Duodenal mucosa (tissue), 2 donors: ENCODE data around the gene LHX3.

Experiments
- H3K27ac ChIP-seq: one replicate; pipeline ENCODE4 v1.7.0; 2013; ENCODE audit warnings: low read depth, low read length
- H3K27me3 ChIP-seq, 2 donors: one replicate each; pipeline ENCODE4 v1.7.0; 2013; ENCODE audit warnings: low read length in 2 of 2, control low read depth in 1 of 2; ENCODE audit not compliant: insufficient read depth in 2 of 2, control insufficient read depth in 1 of 2
- H3K36me3 ChIP-seq, 2 donors: one replicate each; pipeline ENCODE4 v1.7.0; 2013; ENCODE audit warnings: low read length in 2 of 2, control low read depth in 1 of 2; ENCODE audit not compliant: insufficient read depth in 2 of 2, control insufficient read depth in 1 of 2
- H3K4me1 ChIP-seq, 2 donors: one replicate each; pipeline ENCODE4 v1.7.0; 2013; ENCODE audit warnings: low read length in 2 of 2, control low read depth in 1 of 2; ENCODE audit not compliant: insufficient read depth in 2 of 2, control insufficient read depth in 1 of 2
- H3K4me3 ChIP-seq, 2 donors: one replicate each; pipeline ENCODE4 v1.7.0; 2013; ENCODE audit warnings: low read length in 2 of 2, low read depth in 1 of 2
- H3K9ac ChIP-seq, 2 donors: one replicate each; pipeline ENCODE4 v1.7.0; 2013; ENCODE audit warnings: low read length in 2 of 2, low read depth in 1 of 2
- H3K9me3 ChIP-seq, 2 donors: one replicate each; pipeline ENCODE4 v1.7.0; 2013; ENCODE audit warnings: low read length in 2 of 2, control low read depth in 1 of 2; ENCODE audit not compliant: control insufficient read depth in 1 of 2

The LHX3 gene

GRCh38 chr9:136177224-136177623, 27.7 kb downstream of the LHX3 start:
- no peaks in the 10 kb centered on the region for H3K36me3 ChIP-seq
- no peaks in the 10 kb centered on the region for H3K9me3 ChIP-seq
- H3K4me1 ChIP-seq = no peaks in the 10 kb centered on the region
- no peaks in the 10 kb centered on the region for H3K27me3 ChIP-seq
- H3K27ac ChIP-seq = no peak overlapping the region
- H3K4me3 ChIP-seq = no peak overlapping the region
- no peak overlapping the region for H3K9ac ChIP-seq

GRCh38 chr9:136175616-136176197, 29.2 kb downstream of the LHX3 start:
- Histone ChIP-seq H3K4me1 (no peaks in the 10 kb centered on the region), H3K9me3 (no peaks in the 10 kb centered on the region), H3K9ac (no peak overlapping the region), H3K36me3 (no peaks in the 10 kb centered on the region), H3K27me3 (no peaks in the 10 kb centered on the region), H3K4me3 (no peak overlapping the region), H3K27ac (no peak overlapping the region)

- no peaks in the 10 kb centered on the region for H3K36me3 ChIP-seq
- H3K27ac ChIP-seq = no peak overlapping the region
- H3K4me1 ChIP-seq = no peaks in the 10 kb centered on the region
- no peak overlapping the region for H3K9ac ChIP-seq
- no peaks in the 10 kb centered on the region for H3K9me3 ChIP-seq
- H3K27me3 ChIP-seq = peaks cover 0 to 3% of the 10 kb centered on the region in 2 donors
- no peak overlapping the region for H3K4me3 ChIP-seq
Measured at GRCh38 chr9:136174779-136175615, 29.9 kb downstream of the LHX3 start.

- Histone ChIP-seq H3K36me3 (no peaks in the 10 kb centered on the region), H3K27me3 (peaks cover 5 to 13% of the 10 kb centered on the region in 2 donors), H3K9ac (no peak overlapping the region), H3K4me1 (no peaks in the 10 kb centered on the region), H3K4me3 (no peak overlapping the region), H3K9me3 (no peaks in the 10 kb centered on the region), H3K27ac (no peak overlapping the region)
Measured at GRCh38 chr9:136173648-136174290, 31.2 kb downstream of the LHX3 start.

GRCh38 chr9:136172412-136173079, 32.4 kb downstream of the LHX3 start:
- Histone ChIP-seq H3K9ac (no peak overlapping the region), H3K4me3 (no peak overlapping the region), H3K4me1 (no peaks in the 10 kb centered on the region), H3K27ac (no peak overlapping the region), H3K36me3 (no peaks in the 10 kb centered on the region), H3K27me3 (peaks cover 10 to 13% of the 10 kb centered on the region in 2 donors), H3K9me3 (no peaks in the 10 kb centered on the region)

- Histone ChIP-seq H3K27me3 (peaks cover 10 to 13% of the 10 kb centered on the region in 2 donors), H3K27ac (no peak overlapping the region), H3K4me1 (no peaks in the 10 kb centered on the region), H3K4me3 (no peak overlapping the region), H3K36me3 (no peaks in the 10 kb centered on the region), H3K9ac (no peak overlapping the region), H3K9me3 (no peaks in the 10 kb centered on the region)
Measured at GRCh38 chr9:136171801-136172411, 33.0 kb downstream of the LHX3 start.

- Histone ChIP-seq H3K27ac (no peak overlapping the region), H3K36me3 (no peaks in the 10 kb centered on the region), H3K9ac (no peak overlapping the region), H3K9me3 (no peaks in the 10 kb centered on the region), H3K4me3 (no peak overlapping the region), H3K27me3 (peaks cover 10 to 13% of the 10 kb centered on the region in 2 donors), H3K4me1 (no peaks in the 10 kb centered on the region)
Measured at GRCh38 chr9:136171009-136171800, 33.7 kb downstream of the LHX3 start.

- Histone ChIP-seq H3K27ac (no peak overlapping the region), H3K9ac (no peak overlapping the region), H3K4me3 (no peak overlapping the region), H3K9me3 (no peaks in the 10 kb centered on the region), H3K4me1 (no peaks in the 10 kb centered on the region), H3K27me3 (peaks cover 10 to 13% of the 10 kb centered on the region in 2 donors), H3K36me3 (no peaks in the 10 kb centered on the region)
Measured at GRCh38 chr9:136170006-136170901, 34.7 kb downstream of the LHX3 start.
